HCEC 1CT (cell line): ENCODE measurements around the gene ZDHHC7.
A peak's percentile ranks its signal among the peaks of the same experiment; 100 is the strongest.
"Not testable (repeated sequence)": the region's sequence is repeated elsewhere in the genome, so short reads cannot be mapped to it uniquely, and the experiment has no call there.

Experiments used
- DNase-seq: peaks from one replicate; pipeline ENCODE4 v3.0.0-alpha.2; 2017

The ZDHHC7 gene

DNA sequence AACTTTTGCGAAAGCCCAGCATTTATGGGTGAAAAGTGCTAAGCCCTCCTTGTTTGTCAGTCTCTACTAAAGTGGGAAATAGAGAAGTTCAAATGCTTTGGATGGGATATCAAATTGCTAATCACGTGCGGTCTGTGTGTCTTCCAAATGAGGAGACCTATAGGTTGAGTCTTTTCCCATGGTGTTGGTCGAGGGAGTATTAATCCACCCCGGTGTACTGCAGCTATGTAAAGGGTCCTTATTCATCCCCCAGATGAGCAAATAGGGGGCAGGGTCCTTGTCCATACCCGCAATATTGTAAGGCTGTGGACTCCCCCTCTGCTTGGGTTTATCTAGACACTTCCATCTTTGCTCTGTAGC is 30.8 kb upstream of the ZDHHC7 start:
- no peak for DNase-seq

DNA sequence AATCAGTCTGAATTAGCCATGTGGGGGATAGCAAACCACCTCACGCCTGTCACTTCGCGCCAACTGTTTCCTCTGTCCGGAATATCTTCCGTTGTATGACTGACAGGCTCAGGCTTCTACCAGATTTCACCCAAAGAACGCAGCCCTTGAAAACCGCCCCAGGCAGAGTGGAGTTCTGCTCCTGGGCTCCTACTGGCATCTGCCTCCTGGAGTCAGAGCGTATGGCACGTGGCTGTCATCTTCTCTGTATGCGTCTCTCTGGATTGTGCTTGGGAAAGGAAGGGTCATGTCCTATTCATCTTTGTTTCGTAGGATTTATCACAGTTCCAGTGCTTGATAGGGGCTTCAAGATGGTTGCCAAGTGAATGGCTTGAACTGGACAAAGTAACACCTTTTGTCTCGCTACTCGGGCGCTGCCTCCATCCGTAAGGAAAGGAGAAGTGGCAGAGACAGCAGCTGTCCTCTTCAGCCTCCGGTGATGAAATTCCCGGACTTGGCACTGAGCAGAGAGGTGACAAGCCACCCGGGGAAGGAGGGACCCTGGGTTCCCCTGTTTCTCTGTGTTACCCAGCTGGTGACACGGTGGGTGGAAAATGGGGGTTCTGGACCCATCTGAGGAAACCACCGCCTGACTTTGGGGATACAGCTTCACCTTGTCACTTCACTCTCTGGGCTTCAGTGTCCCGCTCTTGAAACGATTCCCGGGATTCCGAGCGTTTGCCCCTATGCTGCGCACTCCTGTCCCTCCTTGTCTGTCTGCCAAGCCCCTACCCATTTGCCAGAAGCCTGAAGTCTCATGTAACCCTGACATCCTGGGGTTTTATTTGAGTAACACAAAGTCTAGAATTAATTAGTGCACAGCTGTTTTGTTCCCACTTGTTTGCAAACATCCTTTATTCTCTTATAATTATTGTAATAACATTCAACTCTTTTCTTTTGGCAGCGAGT is 30.2 kb upstream of the ZDHHC7 start:
- DNase-seq = no peak

DNA sequence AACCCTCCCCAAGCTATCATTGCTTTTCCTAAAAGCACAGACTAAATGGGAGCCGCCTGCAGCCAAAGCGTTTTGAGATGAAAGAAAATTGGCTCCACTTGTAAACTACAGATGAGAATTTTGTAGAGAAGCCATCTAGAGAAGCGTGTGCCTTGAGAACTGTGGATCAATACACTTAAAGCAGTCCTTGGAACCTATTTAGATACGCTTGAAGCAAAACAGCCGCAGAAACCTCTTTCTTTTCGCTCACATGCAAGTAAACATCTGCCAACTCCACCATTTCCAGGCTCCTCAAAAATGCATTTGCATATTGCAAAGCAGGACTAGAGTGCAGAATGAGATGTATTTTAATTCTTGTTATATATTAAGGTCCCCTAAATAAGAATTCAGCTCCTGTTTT is 29.4 kb upstream of the ZDHHC7 start:
- DNase-seq = no peak

DNA sequence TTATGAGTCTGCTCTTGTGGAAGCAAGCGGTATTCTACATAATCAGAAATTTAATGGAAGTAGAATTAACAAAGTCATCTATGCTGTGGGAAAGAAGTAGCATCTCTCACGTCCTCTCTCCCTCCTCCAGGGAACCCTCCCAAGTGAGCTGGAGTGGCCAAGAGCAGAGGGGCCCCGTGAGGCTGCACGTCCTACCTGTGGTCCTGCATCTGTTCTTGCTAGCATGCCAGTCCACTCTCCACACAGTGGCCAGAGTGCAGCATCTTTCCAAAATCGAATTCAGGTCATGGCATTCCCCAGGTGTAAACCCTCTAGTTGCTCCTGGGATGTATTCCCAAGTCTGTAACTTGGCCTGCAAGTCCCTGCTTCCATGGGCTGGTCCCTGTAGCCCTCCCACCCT is 26.4 kb upstream of the ZDHHC7 start:
- DNase-seq = no peak

DNA sequence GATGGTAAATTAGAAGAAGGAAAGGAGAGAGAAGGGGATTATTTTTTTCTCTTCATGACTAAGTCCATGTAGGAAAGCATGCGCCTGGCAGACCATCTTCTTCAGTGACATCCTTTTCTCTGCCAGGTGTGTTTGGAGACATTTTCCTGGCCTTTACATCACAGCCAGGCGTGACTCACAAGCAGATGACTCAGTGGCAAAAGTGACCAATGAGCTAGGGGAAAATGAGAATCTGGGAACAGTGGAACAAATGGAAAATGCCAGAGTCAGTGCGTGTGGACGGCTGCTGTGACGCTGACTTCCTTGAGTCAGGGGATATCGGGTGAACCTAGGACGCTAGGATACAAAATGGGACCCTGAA is 25.7 kb upstream of the ZDHHC7 start:
- DNase-seq = peak; percentile 69

DNA sequence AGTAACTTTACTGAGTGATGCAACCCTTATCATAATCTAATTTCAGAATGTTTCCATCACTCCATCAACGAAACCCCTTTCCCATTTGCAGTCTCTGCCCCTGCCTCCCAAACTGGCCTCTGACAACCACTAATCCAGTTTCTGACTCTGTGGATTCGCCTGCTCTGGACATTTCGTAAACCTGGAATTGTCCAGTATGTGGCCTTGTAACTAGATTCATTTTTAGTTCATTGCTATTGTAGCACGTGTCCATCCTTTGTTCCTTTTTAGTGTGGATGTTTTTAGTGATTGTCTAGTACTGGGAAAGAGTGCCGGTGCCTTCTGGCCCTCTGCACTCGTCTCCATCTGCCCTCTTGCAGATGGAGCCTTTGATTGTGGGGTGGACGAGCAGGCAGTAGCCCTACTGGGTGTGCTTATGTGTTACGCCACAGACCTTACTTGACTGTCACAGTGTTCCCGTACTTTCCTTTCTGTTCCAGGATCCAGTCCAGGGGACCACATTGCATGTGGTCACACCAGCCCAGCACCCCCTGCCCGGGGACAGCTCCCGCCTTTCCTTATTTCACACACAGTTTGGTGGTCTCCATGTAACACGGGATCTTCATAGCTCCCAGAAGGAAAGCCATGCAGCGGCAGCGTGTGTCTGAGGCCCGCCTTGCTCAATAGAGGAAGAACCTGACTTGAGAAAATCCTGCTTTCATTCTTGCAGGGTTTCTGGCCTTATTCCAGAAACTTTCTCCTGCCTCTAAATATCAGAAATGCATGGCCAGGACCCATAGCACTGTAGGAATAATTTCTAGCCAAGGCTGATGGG is 25.1 kb upstream of the ZDHHC7 start:
- no peak for DNase-seq

DNA sequence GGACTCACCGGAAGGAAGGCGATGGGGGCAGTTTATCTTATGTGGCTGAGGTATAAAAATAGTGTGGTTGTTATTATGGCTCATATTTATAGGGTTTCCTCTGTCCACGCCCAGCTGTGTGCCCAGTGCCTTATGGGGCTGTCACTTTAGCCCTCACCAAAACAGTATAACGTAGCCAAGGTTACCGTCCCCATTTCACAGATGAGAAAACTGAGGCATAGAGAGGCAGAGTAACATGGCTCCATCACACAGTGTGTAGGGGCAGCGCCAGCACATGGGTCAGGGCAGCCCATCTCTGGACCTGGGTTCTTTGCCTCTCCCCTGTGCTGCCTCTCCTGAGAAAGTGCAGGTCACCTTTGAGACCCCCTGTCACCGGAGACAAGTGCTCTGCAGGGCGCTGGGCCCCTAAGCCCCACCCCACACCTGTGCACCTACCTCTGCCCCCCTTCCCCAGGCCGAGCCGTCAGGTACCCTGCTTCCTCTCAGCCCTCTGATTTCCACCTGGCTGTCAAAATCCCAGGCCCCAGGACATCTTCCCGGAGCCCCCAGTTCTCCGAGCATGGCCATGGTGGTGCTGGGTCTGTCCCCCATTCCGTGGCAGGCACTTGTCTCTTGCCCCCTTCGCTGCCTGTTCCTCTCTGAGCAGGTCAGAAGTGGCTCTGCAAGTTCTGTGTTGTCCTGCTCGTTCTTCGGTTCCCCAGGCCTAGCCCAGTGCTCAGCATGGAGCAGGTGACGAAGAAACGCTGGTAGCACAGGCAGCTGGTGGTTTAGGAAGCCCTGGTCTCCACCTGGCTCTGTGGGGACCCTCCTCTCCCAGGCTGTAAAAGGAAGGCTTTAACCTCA is 23.5 kb upstream of the ZDHHC7 start:
- DNase-seq = no peak

DNA sequence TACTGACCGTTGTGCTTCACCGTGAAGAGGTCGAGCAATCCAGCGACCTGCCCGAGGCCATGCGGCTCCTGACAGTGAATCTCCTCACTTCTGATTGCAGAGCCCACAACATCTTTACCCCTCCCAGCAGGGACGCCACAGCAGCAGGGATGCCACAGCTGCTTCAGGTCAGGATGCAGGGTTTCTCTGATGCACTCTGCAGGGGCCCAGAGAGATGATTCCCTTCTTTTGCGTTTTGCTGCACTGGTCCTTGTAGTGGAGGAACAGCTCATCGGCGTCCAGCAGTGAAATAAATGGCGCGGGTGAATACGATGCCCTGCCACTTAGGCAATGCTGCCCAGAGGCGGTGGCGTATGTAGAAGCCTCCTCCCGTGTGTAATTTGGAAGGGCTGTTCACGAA is 21.8 kb upstream of the ZDHHC7 start:
- DNase-seq = no peak

DNA sequence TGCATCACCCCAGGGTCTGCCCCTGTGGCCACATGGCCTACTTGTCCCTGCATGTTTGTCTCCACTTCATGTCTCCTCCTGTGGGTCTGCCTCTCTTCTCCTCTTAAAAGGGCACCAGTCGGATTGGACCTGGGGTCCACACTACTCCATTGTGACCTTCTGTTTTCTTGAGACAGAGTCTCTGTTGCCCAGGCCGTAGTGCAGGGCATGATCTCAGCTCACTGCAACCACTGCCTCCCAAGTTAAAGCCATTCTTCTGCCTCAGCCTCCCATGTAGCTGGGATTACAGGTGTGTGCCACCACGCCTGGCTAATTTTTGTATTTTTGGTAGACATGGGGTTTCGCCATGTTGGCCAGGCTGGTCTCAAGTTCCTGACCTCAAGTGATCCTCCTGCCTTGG is 20.9 kb upstream of the ZDHHC7 start:
- not testable (repeated sequence) for DNase-seq

DNA sequence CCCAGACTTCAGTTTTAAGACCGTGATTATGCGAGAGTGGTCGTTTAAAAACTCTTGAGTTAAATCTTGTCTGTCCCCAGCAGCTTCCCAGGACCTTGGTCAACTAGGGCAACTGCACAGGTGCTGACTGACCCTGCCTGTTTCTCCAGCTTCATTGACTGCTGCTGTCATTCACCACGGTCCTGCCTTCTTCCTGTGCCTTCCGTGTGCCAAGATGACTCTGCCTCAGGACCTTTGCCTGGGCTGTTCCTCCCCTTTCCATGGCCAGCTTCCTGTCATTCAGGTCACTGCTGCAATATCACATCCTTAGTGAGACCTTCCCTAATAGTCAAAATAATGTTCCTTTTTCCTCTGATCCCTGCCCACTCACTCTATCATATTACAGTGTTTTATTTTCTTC is 20.1 kb upstream of the ZDHHC7 start:
- no peak for DNase-seq

DNA sequence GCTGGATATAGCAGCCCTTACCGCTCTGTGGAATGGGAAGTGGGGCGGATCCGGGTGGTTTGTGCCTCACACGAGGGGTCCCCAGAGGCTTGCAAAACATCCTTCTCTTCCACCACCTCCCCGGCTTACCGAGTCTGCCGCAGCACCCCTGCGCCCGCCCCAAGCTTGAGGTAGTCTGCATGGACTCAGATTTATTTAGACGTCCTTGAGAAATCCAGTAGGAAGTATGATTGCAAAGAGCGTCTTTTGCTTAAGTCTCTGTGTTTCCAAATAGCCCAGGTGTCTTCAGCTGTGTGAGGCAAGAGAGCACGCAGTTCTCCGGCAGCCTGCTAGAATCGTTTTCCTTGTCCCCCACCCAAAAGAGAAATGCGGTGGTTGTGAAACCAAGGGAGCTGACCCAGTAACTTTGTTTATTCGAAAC is 18.7 kb upstream of the ZDHHC7 start:
- DNase-seq = no peak

DNA sequence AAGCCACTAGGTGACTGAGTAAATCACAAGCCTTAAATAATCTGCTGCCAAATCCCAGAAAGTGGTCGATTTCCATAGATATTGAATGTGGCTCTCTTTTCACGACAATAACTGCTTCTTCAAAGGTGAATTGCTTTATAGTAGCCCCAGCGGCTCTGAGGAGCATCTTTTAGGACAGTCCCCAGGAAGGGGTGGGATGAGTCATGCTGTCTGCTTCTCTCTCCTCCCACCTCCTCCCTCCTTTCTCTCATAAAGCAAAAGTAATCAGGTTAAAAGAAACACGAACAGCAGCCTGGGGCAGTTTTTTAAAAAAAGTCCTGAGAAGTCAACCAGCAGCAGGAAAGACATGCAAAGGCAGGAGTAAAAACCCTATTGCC is 18.1 kb upstream of the ZDHHC7 start:
- peak; percentile 48 for DNase-seq

DNA sequence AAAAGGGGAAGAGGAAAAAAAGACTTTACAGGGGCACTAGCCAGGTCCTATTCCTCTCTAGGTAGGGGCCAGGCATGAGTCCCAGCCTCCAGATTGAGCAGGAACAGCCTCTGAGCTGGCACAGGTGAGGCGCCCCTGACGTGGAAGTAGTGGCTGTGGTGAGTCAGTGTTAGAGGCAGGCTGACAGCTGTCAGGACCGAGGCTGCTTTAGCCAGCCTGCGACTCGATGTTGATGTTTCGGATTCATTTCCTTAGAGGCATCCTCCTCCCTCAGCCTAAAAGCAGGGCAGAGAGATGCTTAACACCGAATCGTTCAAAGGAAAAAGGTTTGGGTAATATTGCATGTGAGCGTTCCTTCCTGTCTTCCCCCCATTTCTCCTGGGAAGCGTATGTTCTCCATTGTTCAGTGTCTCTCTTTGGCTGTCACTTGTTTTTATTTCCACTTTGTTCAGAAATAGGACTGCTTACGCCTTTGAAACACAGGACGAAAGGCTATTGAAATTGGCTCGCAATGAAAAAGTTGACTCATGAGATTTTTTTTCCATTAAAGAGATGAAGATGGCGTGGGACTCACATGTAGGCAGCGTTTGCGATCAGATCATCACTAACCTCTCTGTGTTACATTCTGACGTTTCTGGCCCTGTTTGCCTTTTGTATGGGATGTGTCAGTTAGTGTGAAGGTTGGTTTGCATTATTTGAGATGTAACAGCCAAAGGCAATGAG is 17.5 kb upstream of the ZDHHC7 start:
- DNase-seq = peak; percentile 14

DNA sequence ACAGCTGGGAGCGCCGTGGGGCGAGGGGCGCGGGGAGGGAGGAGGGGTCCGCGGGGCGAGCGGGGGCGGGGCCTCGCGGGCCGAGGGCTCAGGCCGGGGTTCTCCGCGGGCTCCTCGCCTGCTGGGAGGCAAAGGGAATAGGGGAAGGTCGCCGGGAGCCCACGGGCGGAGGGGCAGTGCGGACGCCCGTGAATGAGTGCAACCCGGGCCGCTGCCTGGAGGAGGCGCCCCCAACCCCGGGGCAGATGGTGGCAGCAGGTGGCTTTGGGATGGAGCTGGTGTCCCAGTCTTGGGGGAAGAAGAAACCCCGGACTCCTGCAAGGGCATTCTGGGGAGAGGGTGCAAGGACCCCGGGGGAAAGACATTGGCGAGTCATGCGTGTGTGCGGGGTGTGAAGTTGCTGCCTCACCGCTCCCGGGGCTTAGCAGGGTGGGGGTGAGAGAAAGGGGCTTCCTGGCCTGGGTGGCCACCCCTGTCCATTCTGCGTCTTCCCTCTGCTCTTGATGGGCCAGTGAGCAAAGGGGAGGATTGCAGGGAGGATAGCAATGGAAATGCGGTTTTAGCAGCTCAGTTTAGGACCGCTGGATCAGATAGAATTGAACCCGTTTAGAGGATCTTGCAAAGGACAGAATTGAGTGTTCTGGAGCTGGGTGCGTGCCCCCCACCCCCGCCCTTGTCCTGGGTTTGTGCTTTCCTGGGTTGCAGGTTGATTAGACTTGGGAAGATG is 16.8 kb upstream of the ZDHHC7 start:
- no peak for DNase-seq

DNA sequence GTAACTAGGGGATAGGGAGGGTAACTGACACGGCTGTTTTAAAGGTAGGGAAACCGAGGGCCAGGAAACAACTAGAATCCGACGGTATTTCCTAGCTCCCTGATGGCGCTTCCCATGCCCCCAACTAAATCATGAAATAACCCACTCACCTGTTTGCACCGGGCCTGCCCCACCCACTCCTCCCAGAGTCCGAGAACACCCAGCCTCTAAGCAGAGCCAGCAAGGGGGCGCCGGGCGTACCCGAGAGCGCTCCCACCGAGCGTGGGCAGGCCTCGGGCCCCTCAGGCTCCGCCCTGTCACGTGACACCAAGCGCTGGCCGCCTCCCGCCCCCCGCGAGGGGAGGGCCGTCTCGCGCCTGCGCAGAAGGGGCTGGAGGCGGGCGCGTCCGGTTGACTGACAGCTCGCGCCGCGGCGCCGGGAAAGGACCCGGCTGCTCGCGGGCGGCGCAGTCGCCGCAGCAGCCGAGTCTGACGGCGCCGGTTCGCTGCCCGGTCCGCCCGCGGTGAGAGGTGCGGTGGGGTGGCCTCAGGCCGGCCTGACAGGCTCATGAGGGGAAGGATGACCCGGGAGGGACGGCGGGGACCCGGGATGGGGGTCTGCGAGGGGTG is 16.1 kb upstream of the ZDHHC7 start, which contains the start of gene KIAA0513:
Gene KIAA0513, plus strand, starts transcription at position 447 of the 609 bp plus-strand sequence. CDS start 39,277 bp downstream, outside the sequence.
- DNase-seq = peak; percentile 86

DNA sequence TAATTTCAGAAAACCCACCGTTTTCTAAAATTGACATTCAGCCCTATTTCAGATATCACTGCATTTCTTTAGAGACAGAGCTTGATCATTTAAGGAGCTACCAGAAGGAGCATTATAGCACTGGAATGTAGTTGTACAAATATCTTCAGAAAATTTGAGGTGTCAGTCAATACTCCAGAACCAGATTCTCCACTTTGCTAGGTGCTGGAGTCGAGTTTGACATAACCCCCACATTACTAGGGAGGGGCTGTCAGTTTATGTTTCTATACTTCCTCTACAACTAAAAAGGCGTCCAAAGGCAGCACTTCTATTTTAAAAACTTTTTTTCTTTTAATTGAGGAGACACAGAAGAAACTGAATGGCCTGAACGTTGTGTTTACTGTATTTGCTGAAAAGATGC is 15.4 kb upstream of the ZDHHC7 start:
- no peak for DNase-seq

DNA sequence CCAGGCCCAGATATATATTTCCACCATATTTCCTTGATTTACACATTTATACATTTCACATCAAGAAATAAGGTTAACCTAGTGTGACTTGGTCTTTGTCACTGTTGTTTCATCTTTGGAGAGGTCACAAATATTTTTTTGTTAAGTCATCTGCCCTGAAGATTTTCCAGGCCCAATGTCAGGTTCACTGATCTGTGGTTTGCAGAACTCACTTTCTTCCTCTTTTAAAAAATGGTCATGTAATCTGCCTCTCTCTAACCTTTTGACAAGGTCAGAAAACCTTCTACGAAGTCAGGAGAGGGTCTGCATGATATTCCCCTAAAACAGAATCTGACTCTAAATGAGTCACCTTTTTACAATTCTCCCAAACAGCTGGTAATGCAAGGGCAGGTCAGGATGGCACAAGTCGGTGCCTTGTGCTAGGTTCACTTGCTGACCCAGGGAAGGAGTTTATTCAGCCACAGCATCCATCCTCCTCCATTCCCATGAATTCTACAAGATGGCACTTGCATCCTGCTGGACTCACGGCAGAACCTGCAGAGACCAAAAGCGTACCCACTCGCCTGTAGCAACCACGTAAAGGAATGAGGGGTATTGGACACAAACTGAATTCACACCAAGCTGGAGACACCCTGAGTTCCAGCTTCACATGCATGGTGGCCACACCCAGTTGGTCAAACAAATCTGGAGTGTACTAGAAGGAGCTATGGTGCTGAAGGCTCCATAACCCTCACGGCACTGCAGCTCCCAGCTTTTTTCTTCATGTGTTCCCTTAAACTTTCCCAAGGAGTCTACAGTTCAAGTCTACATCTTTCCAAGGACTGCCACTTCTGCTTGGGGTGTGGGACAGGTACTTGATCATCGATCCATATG is 14.7 kb upstream of the ZDHHC7 start:
- no peak for DNase-seq

DNA sequence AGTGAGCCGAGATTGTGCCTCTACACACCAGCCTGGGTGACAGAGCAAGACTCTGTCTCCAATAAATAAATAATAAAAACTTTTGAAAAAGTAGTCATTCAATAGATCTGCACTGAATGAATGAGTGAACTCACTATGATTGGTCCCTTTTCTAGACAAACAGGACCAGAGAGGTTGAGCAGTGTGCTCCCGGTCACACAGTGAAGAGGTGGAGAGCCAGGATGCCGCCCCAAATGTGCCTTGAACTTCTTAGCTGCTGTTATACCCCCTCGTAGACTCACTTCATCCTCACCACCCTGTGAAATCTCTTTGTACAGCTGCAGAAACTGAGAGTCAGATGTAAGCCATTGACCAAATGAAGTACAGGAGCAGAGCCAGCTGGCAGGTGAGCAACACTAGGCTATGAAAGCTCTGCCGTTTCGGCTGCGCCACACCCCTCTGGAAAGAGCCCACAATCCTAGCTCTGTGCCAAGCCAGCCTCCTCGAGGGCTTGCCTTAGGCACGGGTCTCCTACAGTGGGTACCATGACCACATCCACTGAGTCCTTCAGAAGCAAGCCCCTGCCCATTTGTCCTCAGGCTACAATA is 8.4 kb upstream of the ZDHHC7 start:
- DNase-seq = no peak

DNA sequence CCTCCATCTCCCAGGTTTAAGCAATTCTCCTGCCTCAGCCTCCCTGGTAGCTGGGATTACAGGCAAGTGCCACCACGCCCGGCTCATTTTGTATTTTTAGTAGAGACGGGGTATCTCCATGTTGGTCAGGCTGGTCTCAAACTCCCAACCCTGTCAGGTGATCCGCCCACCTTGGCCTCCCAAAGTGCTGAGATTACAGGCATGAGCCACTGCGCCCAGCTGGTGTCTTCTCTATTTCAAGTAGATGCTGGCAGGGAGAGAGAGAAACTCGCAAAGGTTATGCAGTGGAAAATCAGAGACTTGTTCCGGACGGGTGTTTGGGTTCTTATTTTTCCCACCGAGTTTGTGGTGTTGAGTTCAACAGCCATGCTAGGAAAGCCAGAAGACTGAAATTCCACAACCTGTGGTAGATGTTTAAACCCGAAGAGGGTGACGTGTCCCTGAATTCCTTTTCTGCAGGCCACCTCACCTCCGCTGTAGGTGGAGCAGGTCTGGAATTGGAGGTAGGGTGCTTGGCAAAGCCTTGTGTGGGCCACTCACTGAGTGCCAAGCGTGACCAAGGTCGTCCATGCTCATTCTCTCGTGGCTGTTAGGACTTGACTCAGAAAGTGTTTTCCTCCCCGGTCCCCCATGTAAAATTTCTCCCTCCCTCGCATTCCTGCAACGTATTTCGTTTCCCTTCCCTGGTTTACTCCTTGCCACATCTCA is 7.3 kb upstream of the ZDHHC7 start:
- no peak for DNase-seq
